GM21717 (cell line): Measurements from ENCODE around the gene SIGLEC12.
"Not testable (repeated sequence)": the region's sequence is repeated elsewhere in the genome, so short reads cannot be mapped to it uniquely, and the experiment has no call there.

Source experiments
- ATAC-seq: cut with Tn5 transposase; IDR thresholded peaks from one replicate; pipeline ENCODE4 v1.9.1; 2021; ENCODE audit warnings: mild to moderate bottlenecking, moderate library complexity; ENCODE audit not compliant: unreplicated experiment

SIGLEC12 gene

DNA sequence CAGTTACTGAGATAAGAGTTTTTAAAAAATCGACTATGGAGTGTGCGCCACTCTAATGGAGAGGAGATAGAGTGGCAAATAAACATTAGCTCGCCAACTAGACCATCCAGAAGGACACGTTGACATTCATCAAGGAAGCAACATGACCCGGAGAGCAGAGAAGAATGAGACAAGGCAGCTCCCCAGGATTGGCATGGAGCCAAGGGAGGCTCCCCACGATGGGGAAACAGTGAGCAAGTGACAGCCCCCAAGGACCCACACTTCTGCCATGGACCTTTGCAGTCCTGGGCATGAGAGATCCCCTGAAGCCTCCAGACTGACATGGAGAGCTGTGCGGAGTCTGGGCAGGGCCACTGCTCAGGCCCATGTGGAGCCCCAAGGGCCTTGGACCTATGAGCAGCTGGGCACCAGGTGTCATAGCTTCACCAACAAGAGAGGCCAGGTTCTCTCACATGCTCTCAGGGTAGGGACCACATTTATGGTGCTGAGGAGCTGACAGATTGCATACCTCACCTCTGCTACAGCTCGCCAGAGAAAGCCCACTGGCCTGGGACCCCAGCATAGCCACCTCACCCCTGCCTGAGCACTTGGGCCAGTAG lies 23.2 kb upstream of the SIGLEC12 start:
- ATAC-seq: no peak

DNA sequence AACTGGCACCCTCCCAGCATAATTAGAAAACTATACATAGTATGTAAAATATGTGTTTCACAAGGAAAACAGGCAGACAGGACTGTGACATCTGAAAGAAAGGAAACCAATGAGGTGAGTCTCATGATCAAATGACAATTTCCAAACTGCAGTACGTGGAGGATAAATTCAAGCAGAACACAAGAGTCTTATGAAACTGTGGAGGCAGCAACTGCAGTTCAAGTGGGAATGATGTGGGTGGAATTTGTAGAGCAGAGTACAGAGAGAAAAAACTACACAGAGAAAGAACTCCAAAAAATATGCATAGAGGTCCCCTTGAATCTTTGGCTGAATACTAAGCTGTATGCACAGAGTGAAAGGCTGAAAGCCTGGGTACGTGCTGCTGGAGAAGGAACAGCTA lies 20.2 kb upstream of the SIGLEC12 start:
- no peak for ATAC-seq

DNA sequence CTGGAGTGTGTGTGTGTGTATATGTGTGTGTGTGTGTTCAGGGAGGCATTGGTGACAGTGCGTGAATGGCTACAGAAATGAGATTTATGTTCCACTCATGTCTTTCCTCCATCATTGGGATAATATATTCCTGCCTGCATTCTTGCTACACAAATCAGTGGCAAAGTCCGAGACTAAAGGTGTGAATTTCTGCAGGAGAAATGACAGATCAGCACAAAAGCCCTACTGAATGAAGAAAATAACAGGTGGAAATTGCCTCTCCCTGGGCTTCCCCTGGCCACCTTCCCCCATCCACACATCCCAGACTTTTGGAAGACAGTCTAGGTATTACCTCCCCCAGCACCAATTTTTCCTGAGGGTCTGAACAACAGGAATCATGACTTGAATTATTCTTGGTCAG lies 19.8 kb upstream of the SIGLEC12 start:
- ATAC-seq: no peak

DNA sequence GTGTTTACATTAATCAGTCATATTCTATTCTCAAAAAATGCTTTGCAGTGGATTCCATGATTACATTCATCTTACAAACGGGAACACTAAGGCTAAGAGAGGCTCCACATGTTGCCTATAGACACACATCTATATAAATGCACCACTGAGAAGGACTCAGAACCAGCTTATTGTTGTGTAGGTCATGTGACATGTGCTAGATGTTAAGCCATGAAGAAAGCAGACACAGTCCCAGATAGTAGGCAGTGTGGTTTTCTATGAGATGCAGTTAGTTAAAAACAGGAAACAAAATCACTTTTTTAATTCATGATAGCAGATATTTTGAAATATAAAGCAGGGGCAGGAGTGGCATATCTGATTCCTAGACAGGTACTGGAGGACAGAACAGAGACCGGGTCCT lies 19.1 kb upstream of the SIGLEC12 start:
- no peak for ATAC-seq

DNA sequence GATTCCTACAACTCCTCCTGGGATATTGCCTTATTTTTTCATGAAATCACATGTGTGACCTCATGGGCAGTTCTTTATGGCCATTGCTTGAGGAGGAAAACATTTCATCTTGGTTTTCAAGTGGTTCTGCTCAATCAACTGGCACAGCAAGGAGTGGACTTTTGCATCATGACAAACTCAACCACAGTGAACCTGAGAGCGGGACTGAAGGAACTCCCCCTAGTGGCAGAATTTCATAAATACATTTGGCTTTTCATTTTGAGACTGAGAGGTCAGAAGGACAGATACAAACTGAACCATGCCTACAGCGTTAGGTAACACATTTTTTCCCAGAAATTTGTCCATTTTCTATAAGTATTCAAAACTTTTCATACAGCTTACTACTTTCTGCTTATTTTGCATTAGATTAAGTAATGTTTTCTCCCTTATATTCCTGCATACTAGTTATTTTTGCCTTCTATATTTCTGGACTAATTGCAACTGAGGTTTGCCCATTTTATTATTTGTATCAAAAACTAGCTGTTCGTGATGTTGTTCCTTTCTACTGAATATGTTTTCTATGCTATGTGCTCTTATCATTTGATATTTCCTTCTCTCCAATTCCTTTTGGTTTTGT lies 13.4 kb upstream of the SIGLEC12 start:
- ATAC-seq: no peak

DNA sequence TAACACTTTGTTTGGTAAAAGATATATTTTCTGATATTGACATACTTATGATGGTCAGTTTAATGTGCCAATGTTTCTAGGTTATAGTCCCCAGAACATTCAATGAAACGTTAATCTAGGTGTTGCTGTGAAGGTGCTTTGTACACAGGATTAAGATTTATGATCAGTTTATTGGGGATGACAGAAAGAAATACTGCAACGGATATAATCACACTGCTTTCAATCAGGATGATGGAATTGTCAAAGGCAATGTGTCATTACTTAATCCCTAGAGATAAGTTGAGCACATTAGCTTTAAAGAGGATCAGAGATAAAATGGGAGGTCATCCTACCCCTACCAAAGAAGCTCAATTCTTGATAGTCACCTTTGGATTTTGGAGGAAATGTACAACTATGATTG lies 12.4 kb upstream of the SIGLEC12 start:
- ATAC-seq: no peak

DNA sequence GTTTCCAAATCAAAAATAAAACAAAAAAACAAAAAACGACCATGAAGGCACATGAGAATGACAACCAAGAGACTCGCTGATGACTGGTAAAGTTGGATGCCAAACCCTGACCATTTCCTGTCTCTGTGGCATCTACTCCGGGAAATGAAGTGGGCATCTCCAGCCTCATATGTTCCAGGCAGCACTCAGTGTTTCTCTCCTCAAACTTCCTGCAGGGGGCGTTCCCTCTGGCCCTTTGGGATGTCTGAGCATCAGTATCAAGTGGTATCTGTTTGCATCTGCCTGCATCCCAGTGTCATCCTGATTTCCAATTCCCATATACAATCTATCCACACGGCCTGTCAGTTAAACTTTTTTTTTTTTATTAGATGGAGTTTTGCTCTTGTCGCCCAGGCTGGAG lies 9.8 kb upstream of the SIGLEC12 start:
- no peak for ATAC-seq

DNA sequence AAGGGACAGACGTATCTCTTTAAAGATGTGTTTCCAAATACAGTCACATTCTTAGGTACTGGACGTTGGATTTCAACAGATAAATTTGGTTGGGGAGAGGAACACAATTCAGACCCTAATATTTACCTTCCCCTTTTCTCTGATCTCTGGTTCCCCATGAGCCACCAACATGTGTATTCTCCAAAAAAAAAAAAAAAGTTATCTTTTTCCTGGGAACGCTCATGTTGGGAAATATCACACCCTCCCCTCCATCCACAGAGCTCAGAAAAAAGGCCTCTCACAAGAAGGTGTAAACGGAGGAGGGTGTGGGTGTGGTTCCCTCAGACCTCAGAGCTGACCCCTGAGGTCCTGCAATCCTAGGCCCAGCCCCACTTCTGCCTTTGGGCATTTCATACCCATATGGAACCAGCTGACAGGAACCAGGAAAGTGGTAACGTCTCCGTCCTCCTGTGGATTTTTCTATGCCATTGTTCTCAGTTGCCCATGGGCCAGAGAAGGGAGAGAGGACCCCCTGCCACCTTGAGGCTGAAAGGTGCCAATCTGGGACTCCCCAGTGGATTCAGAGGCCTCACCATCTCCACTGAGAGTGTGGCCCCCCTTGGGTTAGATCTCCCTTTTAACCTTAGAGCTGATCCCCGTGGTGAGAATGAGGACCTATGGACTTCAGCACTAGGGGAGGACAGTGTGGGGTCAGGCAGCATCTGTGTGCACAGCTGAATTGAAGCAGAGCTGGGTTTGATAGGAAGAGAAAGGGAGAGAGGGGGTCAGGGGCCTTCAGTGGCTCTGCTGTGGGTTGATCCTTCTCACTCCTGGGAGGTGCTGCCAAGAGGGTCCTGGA lies 8.4 kb upstream of the SIGLEC12 start:
- ATAC-seq: no peak

DNA sequence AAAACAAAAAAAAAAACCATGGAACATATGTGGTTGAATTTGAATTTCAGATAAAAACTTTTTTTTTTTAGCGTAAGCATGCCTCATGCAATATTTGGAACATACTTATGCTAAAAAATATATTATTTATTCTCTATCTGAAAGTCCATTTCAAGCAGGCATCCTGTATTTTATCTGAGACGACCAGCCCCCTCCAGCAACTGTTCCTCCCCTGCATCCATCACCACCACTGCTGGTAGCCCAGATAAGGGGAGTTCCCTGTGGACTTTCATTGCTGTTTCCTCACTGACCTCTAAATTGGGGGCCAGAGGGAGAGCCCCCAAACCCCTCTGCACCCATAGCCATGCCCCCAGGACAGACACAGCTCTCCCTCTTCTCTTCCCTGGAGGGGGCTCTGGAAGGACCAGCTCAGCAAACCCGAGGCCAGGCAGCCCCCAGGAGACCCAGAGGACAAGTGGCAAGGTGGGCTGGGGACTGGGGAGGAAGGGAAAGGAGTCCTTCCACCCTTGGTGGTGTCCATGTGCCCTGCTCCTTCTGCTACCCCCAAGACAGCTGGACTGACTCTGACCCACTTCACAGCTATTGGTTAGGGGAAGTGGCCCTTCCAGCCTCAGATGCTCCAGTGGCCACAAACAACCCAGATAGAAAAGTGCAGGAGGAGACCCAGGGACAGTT lies 6.6 kb upstream of the SIGLEC12 start:
- no peak for ATAC-seq

DNA sequence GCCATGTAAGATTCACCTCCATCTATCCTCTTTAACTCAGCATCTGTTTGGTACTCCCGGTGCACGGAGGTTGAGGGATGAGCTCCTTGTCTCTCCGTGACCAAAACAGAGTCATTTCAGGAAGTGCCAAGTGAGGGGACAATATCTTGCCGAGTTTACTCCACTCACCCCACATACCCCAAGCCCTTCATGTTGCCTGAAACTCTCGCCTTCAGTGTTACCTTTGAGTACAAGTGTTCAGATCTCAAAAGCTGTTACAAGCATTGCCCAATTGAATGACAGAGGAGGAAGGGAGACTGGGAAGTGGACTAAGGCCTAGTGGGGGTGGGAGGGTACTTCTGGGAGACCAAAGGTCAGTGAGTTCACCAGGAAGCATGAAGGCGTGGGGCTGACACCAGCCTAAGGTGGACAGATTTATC lies 6.0 kb upstream of the SIGLEC12 start:
- no peak for ATAC-seq

DNA sequence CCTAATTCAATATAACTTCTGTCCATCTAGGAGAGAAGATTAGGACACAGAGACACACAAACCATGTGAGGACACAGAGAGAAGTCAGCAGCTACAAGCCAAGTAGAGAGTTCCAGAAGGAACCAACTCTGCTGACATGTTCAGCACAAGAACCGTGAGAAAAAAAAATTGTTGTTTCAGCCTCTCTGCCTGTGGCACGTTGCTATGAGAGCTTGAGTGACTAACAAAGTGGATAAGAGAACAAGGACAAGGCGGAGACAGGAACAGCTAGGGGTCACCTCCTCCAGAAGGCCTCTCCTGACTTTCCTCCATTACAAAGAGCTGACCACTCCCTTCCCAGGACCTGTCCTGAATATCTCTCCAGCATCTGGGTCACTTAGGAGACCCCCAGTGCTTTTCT lies 5.6 kb upstream of the SIGLEC12 start:
- no peak for ATAC-seq

DNA sequence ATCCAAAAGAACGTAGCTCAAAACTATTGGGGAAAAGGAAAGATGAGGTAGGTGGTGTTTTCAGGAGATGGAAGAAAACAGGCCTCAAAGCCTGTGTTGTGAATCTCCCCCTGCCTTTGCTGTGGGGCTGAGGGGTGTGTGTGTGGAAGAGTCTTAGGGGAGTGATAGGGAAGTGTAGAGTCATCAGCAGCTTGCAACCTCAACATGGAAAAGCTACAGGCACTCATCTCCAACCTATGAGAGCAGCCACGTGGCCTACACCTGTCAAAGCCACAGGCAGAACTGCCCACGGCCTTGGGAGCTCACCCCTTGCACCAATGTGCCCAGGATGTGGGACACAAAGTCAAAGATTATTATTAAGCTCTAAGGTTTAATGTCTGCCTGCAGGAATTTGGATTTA lies 4.3 kb upstream of the SIGLEC12 start:
- ATAC-seq: no peak

DNA sequence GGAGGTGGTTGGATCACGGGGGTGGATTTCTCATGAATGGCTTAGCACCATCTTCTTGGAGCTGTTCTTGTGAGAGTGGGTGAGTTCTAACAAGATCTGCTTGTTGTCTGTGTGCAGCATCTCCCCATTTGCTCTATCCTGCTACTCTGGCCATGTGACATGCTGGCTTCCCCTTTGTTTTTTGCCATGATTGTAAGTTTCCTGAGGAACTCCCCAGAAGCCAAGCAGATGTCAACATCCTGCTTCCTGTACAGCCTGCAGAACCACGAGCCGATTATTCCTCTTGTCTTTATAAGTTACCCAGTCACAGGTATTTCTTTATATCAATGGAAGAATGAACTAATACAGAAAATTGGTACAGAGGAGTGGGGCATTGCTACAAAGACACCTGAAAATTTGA lies 2.3 kb upstream of the SIGLEC12 start:
- ATAC-seq: no peak

DNA sequence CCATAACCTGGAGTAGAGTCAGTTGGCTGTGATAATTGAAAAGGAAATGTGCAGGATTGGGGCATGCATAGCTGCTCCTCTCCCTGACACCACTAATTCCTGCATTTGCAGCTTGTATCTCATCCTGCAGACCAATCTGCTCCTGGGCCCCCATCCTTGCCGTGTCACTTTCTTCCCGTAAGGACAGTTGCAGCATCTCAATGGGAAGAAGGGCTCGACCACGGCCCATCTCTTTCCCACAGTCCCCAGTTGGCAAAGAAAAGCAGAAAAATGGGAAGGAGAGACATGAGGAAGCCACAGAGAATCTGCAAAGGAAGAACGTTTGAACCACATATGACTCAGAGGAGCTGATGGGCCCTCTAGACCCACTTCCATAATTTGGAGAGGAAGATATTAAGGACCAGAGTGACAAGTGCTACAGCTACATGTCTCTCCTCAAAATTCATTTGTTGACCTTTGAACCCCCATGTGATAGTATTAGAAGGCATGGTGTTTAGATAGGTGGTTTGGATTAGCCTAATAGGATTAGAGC lies 1.8 kb upstream of the SIGLEC12 start:
- no peak for ATAC-seq

DNA sequence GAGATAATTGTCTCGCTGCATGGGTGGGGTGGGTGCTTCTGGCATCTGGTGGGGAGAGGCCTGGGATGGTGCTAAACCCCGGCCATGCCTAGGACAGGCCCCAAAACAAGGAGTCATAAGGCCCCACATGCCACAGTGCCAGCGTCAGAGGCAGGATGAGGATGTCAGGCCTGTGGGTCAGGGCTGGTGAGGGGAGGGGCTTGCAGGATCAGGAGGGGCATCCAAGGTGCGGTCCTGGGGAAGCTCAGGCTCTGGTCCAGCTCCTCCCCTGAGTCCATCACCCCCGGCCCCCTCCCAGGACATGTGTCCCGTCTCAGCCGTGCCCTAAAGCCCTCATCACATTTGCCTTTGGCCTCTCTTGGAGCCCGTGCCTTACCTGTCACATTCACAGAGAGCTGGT lies 669 bp downstream of the SIGLEC12 start:
- ATAC-seq: not testable (repeated sequence)

DNA sequence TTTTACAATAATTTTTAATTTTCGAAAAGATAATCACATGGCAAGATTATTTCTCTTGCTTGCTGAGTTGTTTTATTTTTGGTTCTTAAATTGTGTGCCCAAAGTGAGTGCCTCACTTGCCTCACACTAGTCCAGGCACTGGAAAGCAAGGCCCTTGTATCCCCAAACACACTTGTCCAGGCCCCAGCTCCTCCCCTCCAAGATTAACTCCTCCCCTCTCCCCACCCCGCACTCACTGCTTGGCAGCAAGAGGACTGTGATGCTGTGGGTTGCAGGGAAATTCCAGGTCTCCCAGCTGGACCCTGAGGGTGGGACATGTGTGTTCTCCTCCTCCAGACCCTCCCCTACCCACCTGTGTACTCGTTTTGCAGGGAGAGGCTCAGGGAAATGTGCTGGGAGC lies 3.9 kb downstream of the SIGLEC12 start:
- no peak for ATAC-seq

DNA sequence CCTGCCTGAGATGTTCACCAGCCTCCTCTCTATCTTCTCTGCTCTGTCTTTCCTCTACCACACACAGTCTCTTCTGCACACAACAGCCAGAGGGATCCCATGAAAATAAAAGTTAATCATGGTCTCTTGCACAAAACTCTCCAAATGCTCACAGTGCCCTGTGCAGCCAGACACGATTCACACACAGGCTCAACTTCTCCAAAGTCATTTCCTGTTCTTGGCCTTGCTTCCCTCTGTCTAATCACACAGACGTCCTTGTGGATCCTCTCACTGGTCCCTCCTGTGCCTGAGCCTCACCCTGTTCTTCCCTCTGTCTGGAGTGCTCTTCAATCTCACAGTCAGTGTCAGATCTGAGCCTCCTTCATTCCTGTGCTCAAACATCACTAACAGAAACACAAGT lies 7.8 kb downstream of the SIGLEC12 start:
- no peak for ATAC-seq

DNA sequence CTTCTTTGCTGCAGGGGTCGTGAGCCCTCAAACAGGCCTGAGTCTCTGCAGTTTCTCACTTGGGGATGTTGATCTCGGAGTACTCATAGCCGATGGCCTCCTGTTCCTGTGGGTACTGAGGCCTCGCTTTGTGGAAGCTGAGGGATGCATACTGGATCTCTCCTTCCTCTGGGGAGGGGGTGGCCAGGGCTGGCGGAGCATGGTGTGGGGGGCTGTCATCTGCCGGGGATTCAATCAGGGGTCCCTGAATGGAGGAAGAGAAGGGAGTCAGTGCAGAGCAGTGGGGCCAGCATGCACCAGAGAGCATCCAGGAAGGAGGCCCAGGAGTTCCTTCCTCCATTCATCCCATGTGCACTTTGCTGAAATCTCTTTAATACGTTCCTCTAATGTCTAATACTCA lies 10.0 kb downstream of the SIGLEC12 start:
- ATAC-seq: no peak

DNA sequence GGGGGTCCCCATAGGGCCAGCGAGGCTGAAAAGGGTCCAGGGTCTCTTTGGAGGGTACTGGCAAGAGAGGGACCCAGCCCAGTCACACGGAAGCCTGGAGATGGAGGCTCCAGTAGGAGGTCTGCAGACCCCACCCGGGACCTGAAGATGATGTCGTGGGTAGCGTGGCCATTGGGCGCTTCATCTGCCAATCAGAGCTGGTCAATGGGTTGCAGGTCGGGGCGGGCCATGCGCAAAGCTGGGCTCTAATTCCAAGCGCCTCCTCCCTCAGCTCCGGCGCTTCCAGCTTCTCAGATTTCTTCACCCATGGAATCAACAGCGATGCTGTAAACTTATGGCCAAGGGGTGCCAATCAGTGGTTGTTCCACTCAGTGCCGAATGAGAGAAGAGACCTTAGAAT lies 10.9 kb downstream of the SIGLEC12 start:
- no peak for ATAC-seq

DNA sequence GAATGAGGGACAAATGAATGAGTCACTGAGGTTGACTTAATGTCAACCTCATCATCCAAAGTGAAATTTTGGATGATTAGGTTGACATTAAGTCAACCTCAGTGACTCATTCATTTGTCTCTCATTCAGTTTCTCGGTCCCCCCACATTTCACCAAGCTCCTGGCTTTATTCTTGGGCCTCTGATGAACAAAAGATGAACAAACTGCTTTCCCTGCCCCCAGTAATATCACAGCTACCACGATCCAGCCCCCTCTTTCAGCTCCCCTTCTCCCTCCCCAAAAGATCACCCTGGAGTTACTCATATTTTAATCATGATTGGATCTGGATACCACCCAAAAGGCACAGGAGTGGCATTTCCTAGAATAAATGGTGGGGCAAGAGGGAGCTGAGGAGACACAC lies 12.5 kb downstream of the SIGLEC12 start:
- no peak for ATAC-seq

DNA sequence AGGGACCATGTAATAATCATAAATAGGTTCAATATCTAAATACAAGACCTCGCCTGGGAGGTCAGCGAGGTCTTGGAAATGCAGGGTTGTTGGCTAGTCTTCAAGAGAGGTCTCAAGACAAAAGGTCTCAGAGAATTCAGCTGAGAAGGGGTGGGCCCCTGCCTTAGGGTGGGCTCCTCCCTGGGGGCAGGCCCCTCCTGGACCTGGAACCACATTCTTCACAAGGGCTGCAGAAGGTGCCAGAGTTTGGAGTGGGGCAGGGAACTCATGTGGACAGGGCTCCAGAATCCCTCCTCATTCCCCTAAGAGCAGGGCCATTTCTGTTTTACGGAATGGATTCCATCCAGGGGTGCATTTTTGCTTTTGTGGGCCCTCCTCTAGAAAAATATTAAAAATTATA lies 13.1 kb downstream of the SIGLEC12 start:
- no peak for ATAC-seq
